ENCODE measurements around the gene MYBPH. TPM values are rescaled to one million over a fixed set of nuclear protein-coding genes. Genes with fewer than 3 reads are reported as not detected.

Gene MYBPH
- total RNA-seq = not detected
- long read RNA-seq = 0 reads

- peak; percentile 30 for DNase-seq
- intact Hi-C loops (cut with DNase I) = no loop called here
- no peak for ATAC-seq (ENCODE audit: poor library complexity)
Measured at GRCh38 chr1:203175237-203175826, at the start of gene MYBPH. MYBPH (minus strand) TSS chr1:203175826; CDS start chr1:203175755, 71 bp downstream.

GRCh38 chr1:203225071-203225470 is 49.4 kb upstream of the MYBPH start:
- intact Hi-C loops (cut with DNase I) = no loop called here
- DNase-seq (no peak), ATAC-seq (ENCODE audit: poor library complexity) (no peak)

- ATAC-seq (ENCODE audit: poor library complexity) (no peak), DNase-seq (no peak)
- intact Hi-C loops (cut with DNase I) = no loop called here
Measured at GRCh38 chr1:203223012-203223775, 47.6 kb upstream of the MYBPH start.

DNA sequence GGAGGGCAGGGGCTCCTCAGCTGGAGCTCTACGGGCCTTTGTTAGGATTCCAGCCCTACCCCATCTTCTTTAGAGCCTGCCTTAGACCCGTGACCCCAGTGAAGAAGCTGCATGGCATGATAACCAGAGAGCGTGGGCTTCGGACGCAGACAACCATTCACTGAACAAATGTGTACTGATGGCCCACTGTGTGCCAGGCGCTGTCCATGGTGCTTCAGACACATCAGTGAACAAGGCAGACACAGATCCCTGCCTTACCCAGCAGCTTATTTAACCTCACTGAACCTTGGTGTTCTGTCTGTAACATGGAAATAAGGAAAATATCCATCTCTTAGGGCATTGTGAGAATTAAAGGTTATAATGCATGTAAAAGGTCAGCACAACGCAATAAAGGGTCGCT is 44.3 kb upstream of the MYBPH start:
- intact Hi-C loops (cut with DNase I) = no loop called here
- no peak for ATAC-seq (ENCODE audit: poor library complexity)

DNA sequence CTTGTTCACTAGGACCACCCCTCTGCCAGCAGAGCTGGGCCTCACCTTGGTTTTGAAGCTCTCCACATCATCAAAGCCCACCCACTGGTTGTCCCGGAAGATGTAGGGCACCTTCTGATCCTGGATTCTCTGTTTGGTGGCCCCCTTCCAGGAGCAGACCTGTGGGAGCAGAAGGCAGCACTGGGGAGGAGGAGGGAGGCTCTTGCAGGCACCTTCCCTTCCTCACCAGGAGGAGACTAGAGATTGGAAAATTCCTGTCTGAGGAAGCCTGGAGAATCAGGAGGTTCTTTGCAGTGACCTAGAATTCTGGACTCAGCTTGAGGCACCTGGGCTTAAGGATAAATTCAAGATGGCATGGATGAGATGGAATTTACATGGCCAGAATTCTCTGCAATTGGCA is 43.5 kb upstream of the MYBPH start:
- ATAC-seq (ENCODE audit: poor library complexity) = no peak
- no peak for DNase-seq
- intact Hi-C loops (cut with DNase I) = no loop called here

More for the DNA sequence above, 44.3 kb upstream of the MYBPH start:
- DNase-seq = no peak

DNA sequence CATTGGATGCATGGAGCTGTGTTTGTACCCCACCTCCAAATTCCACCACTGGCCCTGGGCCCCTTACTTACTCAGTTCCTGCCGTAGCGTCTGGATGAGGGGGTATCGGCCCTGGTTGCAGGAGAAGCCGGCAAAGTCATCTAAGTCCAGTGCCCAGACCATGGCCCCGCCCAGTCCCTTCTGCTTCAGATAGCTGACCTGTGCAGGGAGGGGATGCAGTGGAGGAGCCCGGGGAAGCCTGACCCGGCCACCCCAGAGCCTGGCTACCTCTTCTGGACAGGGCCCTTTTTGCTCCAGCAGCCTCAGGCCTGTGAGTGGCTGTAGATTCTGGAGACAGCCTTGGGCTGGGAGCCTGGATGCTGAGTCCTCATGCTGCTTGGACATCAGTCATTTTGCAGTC is 42.0 kb upstream of the MYBPH start:
- DNase-seq (no peak), ATAC-seq (ENCODE audit: poor library complexity) (no peak)
- intact Hi-C loops (cut with DNase I) = loop anchor here (2.0 kb wide), 1 partner anchor 179 kb away; no protein-coding TSS in a partner anchor

DNA sequence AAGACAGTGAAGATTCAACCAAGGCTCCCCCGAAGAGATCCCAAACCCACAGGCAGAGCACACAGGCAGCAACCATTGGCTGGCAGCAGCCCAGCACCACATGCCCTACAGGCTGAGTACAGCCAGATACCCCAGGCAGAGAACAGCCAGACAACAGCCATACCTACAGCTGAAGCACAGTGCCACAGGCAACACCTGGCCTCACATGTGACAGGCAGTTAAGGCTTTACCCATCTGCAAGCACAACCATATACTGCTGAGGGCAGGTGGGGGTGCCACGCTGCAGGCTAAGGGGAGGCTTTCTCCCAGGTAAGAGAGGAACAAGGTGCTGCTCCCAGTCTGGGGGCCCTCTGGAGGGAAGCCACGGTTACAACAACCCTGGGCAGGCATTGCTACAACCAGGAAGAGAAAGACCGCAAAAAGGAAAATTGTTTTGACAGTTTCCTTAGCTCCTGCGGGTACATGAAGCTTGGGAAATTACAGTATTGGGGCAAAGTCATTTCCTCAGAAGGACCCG is 41.6 kb upstream of the MYBPH start:
- ATAC-seq (ENCODE audit: poor library complexity) (no peak), DNase-seq (no peak)
- intact Hi-C loops (cut with DNase I) = loop anchor here (2.0 kb wide), 1 partner anchor 178 kb away; no protein-coding TSS in a partner anchor

GRCh38 chr1:203216274-203217138 is 40.9 kb upstream of the MYBPH start:
- intact Hi-C loops (cut with DNase I) = loop anchor here (2.0 kb wide), 1 partner anchor 178 kb away; no protein-coding TSS in a partner anchor
- peak; percentile 92 for ATAC-seq (ENCODE audit: poor library complexity)
- no peak for DNase-seq

- intact Hi-C loops (cut with DNase I) = loop anchor here (2.0 kb wide), 1 partner anchor 97 kb away; no protein-coding TSS in a partner anchor
- DNase-seq (no peak), ATAC-seq (ENCODE audit: poor library complexity) (peak; percentile 15)
Measured at GRCh38 chr1:203215573-203215972, 39.9 kb upstream of the MYBPH start.

DNA sequence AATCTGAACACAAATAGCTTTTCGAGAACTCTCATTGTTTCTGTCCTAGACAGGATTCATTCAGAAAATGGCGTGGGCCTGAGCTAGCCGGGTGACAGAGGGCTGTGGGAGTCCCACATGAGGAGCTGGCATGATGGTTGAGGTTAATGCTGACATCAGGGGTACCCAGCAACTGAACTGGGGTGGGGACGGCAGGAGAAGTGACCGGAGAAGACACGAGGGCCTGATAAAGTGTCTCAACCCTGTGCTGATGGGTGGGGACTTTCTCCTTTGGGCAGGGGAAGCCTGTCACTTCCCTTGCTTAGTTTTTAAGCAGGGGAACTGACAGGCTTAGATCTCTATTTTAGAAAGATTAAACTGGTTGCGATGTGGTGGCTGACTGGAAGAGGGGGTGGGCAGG is 39.2 kb upstream of the MYBPH start:
- no peak for DNase-seq
- intact Hi-C loops (cut with DNase I) = loop anchor here (2.0 kb wide), 1 partner anchor 96 kb away; no protein-coding TSS in a partner anchor
- no peak for ATAC-seq (ENCODE audit: poor library complexity)

DNA sequence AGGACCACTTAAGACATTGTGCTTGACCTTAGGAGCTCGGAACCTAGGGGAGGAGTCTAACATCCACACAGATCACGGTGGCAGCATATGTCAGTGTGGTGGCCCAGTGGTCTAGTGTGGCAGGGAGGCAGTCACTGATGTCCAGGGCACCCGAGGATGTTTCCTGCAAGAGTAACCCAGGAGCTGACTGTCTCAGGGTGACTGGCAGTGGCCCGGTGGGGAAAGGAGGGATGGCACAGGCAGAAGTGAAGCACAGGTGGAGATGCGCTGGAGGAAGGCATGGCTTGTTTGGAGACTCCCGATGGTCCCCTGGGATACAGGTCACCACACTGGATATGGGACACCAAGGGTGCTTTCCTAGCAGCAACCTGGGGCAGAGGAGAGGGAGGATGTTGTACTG is 37.5 kb upstream of the MYBPH start:
- DNase-seq (no peak), ATAC-seq (ENCODE audit: poor library complexity) (no peak)
- intact Hi-C loops (cut with DNase I) = no loop called here

DNA sequence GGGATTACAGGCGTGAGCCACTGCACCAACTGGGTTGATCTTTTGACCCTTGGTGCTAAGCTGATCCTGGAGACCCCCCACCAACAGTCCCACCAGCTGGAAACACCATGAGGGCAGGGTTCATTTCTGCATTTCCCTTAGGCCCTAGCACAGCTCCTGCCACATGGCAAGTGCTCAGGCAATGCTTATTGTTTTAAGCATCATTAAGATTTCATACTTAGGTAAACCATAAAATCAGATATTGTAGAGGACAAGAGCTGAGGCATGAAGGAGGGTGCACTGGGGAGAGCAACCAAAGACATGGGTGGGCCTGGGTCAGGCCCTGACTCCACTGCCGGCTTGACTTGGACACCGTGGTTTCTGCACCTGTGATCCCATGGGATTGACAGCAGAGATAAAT is 36.2 kb upstream of the MYBPH start:
- DNase-seq (no peak), ATAC-seq (ENCODE audit: poor library complexity) (no peak)
- intact Hi-C loops (cut with DNase I) = no loop called here

DNA sequence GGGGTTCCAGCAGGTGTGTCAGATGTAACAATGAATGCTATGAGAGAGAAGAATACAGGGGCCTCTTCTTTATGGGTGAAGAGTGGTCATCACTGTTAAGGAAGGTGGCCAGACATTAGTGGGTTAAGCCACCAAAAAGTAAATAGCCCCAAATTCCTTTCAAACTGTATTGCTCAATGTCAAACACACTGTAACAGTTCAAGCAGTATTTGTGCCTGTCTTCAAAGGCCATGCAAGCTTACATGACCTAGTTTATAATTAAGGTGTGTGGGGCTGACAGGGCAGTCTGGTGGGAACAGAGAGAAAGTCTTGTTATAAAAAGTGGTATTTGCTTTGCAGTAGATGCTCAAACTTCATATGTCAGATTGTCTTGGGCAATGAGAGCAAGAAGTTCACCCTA is 35.4 kb upstream of the MYBPH start:
- ATAC-seq (ENCODE audit: poor library complexity) (no peak), DNase-seq (no peak)
- intact Hi-C loops (cut with DNase I) = no loop called here

DNA sequence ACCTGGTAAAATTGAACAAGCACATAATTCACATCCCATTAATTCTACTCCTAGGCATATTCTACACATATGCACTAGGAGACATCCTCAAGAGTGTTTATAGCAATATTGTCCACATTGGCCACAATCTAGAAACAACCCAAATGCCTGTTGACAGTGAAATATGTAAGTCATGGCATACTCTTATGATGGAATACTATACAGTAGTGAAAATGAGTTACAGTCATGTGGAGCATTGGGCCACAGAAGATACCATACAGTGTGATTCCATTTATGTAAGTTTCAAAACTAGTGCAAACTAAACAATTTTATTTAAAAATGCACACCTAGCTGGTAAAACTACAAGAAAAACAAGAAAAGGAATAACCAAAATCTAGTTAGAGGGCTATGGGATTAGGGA is 34.7 kb upstream of the MYBPH start:
- no peak for DNase-seq
- intact Hi-C loops (cut with DNase I) = no loop called here
- no peak for ATAC-seq (ENCODE audit: poor library complexity)

DNA sequence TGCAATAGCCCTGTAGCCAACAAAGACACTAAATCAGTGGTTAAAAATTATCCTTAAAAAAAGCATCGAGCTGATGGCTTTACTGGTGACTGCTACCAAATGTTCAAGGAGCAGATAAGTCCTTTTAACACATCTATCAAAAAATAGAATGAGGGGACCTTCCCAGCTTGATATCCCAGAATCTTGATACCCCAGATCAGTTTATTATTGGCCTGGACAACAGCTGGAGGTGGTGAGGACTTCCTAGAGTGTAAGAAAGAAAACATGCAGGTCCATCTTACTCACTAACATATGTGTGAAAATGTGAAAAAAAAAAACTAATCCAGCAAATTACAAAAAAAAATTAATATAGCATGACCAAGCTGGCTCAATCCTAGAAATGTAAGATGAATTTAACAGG is 32.6 kb upstream of the MYBPH start:
- intact Hi-C loops (cut with DNase I) = no loop called here
- ATAC-seq (ENCODE audit: poor library complexity) (no peak), DNase-seq (no peak)

DNA sequence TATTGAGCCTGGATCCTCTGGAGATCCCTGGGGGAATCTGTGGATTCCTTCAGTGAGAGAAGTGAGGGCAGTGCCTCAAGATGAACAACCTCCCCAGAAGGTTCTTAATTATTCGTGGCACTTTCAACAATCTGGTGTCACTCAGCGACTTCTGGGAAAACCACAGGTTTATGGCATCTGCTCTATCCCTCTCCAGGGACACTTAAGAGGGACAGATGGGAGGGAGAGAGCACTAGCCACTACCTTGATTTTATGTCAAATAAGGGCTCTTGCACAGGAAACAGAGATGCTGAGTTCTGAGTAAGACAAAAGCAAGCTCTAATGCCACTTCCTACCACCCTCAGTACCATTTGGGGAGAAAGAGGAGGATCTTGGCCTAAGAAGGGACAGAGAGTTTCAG is 32.1 kb upstream of the MYBPH start:
- intact Hi-C loops (cut with DNase I) = no loop called here
- no peak for ATAC-seq (ENCODE audit: poor library complexity)
- DNase-seq = no peak

DNA sequence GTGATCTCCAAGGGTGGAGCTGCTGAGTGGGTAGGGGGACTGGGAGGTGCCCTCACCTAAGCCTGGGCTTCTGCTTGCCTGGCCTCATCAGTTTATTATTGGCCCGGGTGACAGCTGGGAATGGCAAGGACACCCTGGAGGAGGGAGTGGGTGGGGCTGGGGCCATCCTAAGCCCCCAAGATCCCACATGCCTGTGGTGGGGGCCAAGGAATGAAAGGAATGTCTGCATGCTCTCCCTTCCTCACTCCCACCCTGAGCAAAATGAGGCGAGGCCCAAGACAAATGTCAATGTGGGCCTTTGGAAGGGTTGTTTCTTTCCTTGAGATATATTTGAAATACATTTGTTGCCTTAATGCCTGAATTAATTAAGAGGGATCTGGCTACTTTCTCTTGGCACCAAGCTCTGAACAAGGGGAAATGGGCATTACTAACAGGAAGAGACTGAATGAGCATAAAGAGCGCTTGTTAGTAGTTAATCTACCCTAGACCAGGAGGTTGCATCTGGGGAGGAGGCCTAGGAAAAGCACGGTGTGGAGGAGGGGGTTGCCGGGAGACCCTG is 30.6 kb upstream of the MYBPH start:
- intact Hi-C loops (cut with DNase I) = no loop called here
- no peak for DNase-seq
- no peak for ATAC-seq (ENCODE audit: poor library complexity)

DNA sequence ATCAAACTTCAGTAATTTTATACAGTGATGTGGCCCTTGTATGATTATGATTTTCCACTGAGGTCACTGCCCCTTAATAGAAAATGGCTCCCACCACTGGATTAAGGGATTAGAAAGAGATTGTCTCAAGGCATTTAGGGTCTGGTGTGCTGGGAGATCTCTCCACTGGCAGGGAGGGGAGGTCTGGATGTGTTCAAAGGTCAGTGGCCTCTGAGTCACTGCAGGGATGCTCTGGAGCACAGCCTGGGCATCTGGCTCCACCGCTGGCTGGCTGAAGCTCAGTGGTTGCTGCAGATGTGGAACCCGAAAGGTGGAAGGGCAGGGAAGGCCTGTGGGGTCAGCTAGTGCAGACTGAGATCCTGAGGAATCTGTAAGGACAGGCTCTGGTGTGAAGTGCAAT is 29.1 kb upstream of the MYBPH start:
- DNase-seq (no peak), ATAC-seq (ENCODE audit: poor library complexity) (no peak)
- intact Hi-C loops (cut with DNase I) = no loop called here

Measured in Right ventricle myocardium superior (tissue), 1 donor.